Activated T-cell treated with anti-CD3 and anti-CD28 coated beads, Interleukin-2, amount 50 U/mL, for 4 hours (primary cell): ENCODE results near the gene CCND3. TPM values are rescaled to one million over a fixed set of nuclear protein-coding genes. Genes with fewer than 3 reads are reported as not detected.

Experiments
- ATAC-seq, 2 donors: fragments of 200-7000 bp; cut with Tn5 transposase; one replicate each; pipeline ENCODE4 v1.10.0; 2021
- DNase-seq: peaks from one replicate; pipeline ENCODE4 v3.0.0-alpha.2; 2020
- H3K27me3 Mint-ChIP-seq: one replicate; pipeline ENCODE4 v1.8.0; 2021; ENCODE audit warnings: low read depth, mixed read lengths
- H3K36me3 Mint-ChIP-seq: one replicate; pipeline ENCODE4 v1.8.0; 2022; ENCODE audit warnings: mixed read lengths; ENCODE audit not compliant: insufficient read depth
- H3K4me1 Mint-ChIP-seq: one replicate; pipeline ENCODE4 v1.8.0; 2021; ENCODE audit warnings: low read depth, mixed read lengths
- H3K4me3 Mint-ChIP-seq: one replicate; pipeline ENCODE4 v1.8.0; 2021; ENCODE audit warnings: mild to moderate bottlenecking, moderate library complexity, mixed read lengths
- H3K9me3 Mint-ChIP-seq: one replicate; pipeline ENCODE4 v1.8.0; 2021; ENCODE audit warnings: mixed read lengths
- total RNA-seq, 3 donors: library from RNA; stranded (reverse); gene quantifications; one replicate each; pipeline ENCODE4 v1.2.1, GENCODE V29; 2021

Gene CCND3
- total RNA-seq, 3 donors from 2014 or later = 424 to 518 (median 474) TPM

GRCh38 chr6:41920921-41921711 lies 20.5 kb downstream of the CCND3 start, which contains the start of the genes BYSL and MED20:
BYSL (plus strand) TSS chr6:41921499; CDS start chr6:41921563, 64 bp downstream.
MED20 (minus strand) TSS chr6:41921139; CDS start chr6:41921018, 121 bp downstream.
- peaks cover 28% of the 10 kb centered on the region for H3K36me3 Mint-ChIP-seq
- peaks cover 44% of the 10 kb centered on the region for H3K4me1 Mint-ChIP-seq
- H3K4me3 Mint-ChIP-seq = peak within 1 kb of the TSS; percentile 95
- DNase-seq = peak; percentile 94
- peak; percentile 84 to 85 for ATAC-seq
- H3K27me3 Mint-ChIP-seq = no peaks in the 10 kb centered on the region
- H3K9me3 Mint-ChIP-seq = no peaks in the 10 kb centered on the region

GRCh38 chr6:41917528-41917927 lies 24.1 kb downstream of the CCND3 start:
- Mint-ChIP-seq H3K27me3 (no peaks in the 10 kb centered on the region), H3K9me3 (no peaks in the 10 kb centered on the region), H3K4me1 (peaks cover 23% of the 10 kb centered on the region), H3K4me3 (no peak overlapping the region), H3K36me3 (peaks cover 19% of the 10 kb centered on the region)
- peak in 1 of 2 donors; percentile 16 for ATAC-seq
- DNase-seq = no peak

DNA sequence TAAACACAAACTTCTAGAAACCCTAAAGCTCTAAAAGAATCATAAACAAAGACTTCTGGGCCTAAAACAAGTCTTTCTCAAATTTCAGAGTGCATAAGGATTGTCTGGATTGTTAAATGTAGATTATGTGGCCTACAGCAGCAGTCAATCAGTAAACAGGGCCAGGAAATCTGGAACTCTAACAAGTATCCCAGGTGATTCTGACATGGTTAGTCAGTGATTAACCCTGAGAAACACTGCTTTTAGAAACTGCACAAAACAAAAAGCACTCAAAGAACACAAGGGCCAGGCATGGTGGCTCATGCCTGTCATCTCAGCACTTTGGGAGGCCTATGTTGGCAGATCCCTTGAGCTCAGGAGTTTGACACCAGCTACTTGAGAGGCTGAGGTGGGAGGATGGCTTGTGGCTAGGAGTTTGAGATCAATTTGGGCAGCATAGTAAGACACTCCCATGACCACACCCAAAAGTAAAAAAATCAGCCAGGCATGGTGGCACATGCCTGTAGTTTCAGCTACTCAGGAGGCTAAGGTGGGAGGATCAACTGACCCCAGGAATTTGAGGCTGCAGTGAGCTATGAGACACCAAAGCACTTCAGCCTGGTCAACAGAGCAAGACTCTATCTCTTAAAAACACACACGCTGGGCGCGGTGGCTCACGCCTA lies 26.6 kb downstream of the CCND3 start:
- H3K4me3 Mint-ChIP-seq = no peak overlapping the region
- no peak for ATAC-seq
- no peaks in the 10 kb centered on the region for H3K9me3 Mint-ChIP-seq
- no peaks in the 10 kb centered on the region for H3K27me3 Mint-ChIP-seq
- peaks cover 12% of the 10 kb centered on the region for H3K4me1 Mint-ChIP-seq
- DNase-seq = no peak
- H3K36me3 Mint-ChIP-seq = peaks cover 22% of the 10 kb centered on the region

DNA sequence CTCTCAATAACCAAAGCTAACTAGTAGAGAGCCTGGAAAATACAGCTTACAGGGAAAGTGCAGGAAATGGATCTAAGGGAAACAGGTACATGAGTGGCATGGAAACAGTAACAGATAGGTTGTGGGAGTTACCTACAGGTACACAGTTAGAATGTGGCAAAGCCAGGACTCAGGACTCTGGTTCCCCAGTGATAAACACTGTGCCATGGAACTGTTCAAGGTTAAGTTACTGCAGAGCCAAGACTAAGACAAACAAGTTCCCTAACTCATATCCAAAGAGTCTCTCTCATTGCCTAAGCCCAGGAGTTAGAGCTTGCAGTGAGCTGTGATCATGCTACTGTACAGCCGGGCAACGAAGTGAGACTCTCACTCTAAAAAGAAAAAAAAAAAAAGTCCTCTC lies 27.3 kb downstream of the CCND3 start:
- H3K36me3 Mint-ChIP-seq = peaks cover 22% of the 10 kb centered on the region
- H3K9me3 Mint-ChIP-seq = no peaks in the 10 kb centered on the region
- H3K4me3 Mint-ChIP-seq = no peak overlapping the region
- no peaks in the 10 kb centered on the region for H3K27me3 Mint-ChIP-seq
- peaks cover 10% of the 10 kb centered on the region for H3K4me1 Mint-ChIP-seq
- no peak for ATAC-seq
- no peak for DNase-seq

DNA sequence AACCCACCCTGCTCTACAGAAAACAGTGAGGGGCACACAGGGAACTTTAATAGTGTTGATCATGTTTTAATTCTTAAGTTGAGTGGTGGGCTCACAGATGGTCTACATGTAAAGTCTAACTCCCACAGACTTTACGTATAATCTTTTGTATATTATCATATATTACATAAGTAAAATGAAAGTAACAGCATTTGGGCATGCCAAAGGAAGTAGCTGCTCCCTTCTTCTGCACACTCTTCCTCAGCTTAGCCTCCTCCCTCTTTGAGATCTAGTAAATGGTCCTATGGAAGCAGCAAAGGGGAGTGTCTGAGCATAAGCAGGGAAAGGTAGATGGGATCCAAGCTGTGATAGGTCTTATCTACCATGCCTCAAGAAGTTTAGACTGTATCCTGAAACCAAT lies 31.9 kb downstream of the CCND3 start:
- peaks cover 41% of the 10 kb centered on the region for H3K36me3 Mint-ChIP-seq
- no peak overlapping the region for H3K4me3 Mint-ChIP-seq
- no peaks in the 10 kb centered on the region for H3K9me3 Mint-ChIP-seq
- peaks cover 8% of the 10 kb centered on the region for H3K4me1 Mint-ChIP-seq
- no peak for ATAC-seq
- H3K27me3 Mint-ChIP-seq = no peaks in the 10 kb centered on the region
- DNase-seq = no peak

- H3K4me1 Mint-ChIP-seq = peaks cover 14% of the 10 kb centered on the region
- no peaks in the 10 kb centered on the region for H3K9me3 Mint-ChIP-seq
- H3K36me3 Mint-ChIP-seq = peaks cover 10% of the 10 kb centered on the region
- ATAC-seq (peak; percentile 59 to 77), DNase-seq (peak; percentile 56)
- H3K27me3 Mint-ChIP-seq = no peaks in the 10 kb centered on the region
- no peak overlapping the region for H3K4me3 Mint-ChIP-seq
Measured at GRCh38 chr6:41901882-41902519, 39.6 kb downstream of the CCND3 start.

DNA sequence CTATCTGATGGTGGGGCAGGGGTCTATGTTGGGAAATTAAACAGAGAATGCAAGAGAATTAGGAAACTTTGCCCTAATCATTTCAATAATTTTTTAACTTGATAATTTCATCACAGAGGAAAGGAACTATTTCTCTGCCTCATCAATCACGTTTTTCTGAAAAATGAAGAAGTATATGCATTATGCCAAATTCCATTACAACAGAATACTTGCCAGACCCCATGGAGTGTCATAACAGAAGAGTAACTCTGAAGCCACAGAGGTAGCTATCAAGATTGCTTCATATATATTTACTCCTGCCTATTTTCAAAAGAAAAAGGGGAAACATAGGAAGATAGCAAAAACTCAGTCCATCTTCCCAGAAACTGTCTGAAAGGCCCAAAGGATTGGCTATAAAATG lies 40.7 kb downstream of the CCND3 start:
- ATAC-seq (no peak), DNase-seq (no peak)
- Mint-ChIP-seq H3K4me3 (no peak overlapping the region), H3K27me3 (no peaks in the 10 kb centered on the region), H3K9me3 (no peaks in the 10 kb centered on the region), H3K4me1 (peaks cover 20% of the 10 kb centered on the region), H3K36me3 (peaks cover 4% of the 10 kb centered on the region)

- DNase-seq = no peak
- H3K9me3 Mint-ChIP-seq = no peaks in the 10 kb centered on the region
- no peak for ATAC-seq
- H3K36me3 Mint-ChIP-seq = no peaks in the 10 kb centered on the region
- peaks cover 9% of the 10 kb centered on the region for H3K4me1 Mint-ChIP-seq
- H3K4me3 Mint-ChIP-seq = no peak overlapping the region
- no peaks in the 10 kb centered on the region for H3K27me3 Mint-ChIP-seq
Measured at GRCh38 chr6:41896281-41896680, 45.3 kb downstream of the CCND3 start.

DNA sequence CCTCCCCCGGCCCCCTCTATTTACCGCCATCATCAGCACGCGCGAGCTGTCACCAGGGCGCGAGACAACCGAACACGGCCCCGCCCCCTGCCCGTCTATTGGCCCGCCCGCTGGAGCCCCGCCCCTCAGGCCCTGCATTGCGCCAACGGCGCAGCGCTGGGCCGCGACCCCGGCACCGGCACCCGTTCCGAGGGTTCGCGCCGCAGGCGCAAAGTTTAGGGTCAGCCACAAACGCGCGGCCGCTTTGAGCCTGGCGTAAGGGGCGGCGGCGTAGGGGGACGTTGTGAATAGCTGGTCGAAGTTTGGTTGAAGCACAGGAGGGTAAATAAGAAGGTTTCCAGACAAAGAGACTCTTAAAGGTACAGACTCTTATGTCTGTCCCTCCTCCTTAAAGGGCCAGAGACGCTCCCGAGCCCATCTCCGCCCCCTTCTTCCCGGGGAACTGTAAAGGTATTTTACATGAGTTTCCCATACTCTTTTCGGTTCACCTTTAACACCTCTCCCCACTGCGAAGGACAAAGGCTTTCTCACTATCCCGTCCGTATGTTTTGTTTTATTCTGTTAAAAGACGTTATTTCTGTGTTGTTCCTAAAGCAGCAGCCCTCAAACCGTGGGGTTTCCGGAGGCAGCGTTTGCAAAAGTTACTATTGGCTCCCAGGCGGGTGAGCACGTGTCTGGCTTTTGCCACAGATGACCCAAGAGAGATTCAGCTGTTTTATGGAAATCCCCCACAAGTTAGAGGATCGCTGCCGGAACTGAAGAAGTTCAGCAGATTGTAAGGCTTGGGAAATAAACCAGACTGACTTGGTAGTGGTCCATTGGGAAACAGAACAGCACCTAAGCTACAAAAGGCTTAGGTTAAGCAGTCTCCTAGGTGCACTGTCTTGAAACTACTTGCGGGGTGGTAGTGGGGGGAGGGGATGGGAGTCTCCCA lies 46.0 kb downstream of the CCND3 start, which contains the start of gene USP49:
TSS of gene USP49 (minus strand) at position 76 of the 934 bp plus-strand sequence. CDS start 88,392 bp downstream, outside the sequence.
- no peak within 1 kb of the TSS for H3K4me3 Mint-ChIP-seq
- peak; percentile 89 for DNase-seq
- no peaks in the 10 kb centered on the region for H3K9me3 Mint-ChIP-seq
- peak; percentile 96 to 98 for ATAC-seq
- H3K27me3 Mint-ChIP-seq = no peaks in the 10 kb centered on the region
- H3K4me1 Mint-ChIP-seq = peaks cover 9% of the 10 kb centered on the region
- no peaks in the 10 kb centered on the region for H3K36me3 Mint-ChIP-seq

DNA sequence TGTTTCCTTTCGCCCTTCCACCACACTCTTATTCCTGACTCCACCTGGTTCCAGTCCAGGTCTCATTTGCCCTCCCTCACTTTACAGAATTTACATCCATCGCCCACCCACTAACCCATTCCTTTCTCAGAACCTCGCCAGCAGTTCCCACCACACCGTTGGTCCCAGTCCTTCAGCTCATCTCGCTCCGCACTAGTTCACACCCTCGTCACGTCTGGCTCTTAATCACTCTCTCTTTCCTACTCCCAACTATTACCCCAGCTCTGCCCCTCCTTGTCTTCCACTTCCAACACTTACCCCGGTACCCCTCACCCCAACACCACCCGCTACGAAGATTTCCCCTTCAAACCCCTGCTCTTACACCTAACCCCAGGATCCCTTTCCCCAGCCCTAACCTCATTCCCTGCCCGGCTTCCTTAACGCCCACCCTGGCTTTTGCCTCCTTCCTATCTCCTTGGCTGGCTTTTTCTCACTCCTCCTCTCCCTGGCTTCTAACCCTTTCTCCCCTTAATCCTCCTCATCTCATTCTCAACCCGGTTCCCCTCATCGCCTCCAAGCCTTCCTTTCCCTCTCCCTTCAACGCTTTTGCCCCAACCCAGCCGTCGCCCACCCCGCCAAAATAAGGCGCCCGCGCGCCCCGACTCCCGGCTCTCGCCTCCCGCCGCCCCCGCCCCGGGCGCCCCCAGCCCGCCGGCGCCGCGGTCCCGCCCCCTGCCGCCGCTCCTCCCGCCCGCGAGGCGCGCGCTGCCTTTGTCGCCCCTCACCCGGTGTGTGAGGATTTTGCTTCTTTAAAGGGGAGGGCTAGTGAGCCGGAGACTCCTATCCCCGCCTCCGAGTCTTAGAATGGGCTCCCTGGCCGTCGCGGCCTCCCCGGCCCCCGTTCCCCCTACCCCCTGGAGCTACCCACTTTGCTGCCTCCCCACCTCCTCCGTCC lies 47.0 kb downstream of the CCND3 start:
- Mint-ChIP-seq H3K4me1 (peaks cover 9% of the 10 kb centered on the region), H3K4me3 (no peak overlapping the region), H3K27me3 (no peaks in the 10 kb centered on the region), H3K36me3 (no peaks in the 10 kb centered on the region), H3K9me3 (no peaks in the 10 kb centered on the region)
- ATAC-seq (peak; percentile 58 to 65), DNase-seq (no peak)

DNA sequence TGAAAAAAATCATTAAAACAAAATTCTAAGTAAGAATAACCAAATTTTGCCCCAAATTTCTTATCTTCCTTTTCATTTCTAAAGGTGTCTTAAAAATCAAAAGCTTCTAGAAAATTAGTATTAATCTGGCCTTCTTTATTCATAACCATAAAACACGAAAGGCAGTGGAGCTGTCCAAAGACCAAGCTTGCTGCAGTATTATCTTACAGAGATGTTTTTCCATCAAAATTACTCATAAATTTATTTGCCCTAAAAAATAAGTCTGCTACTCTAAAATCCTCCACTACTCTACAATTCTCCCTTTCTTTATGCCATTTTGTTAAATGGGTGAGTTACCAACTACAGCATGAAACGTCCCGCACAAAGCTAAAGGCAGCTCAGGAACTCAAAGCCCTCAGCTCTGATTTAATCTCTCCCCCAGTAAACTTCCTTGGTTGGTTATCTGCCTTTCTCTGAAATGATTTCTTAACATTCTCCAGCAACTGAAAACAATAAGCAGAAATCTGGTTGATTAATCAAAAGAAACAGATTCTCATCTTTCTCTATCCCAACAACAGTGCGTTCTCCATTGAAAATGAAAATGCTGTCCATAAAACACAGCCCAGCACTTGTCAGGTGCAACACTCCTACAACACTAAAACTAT lies 48.6 kb downstream of the CCND3 start:
- DNase-seq (no peak), ATAC-seq (no peak)
- Mint-ChIP-seq H3K36me3 (no peaks in the 10 kb centered on the region), H3K4me3 (no peak overlapping the region), H3K27me3 (no peaks in the 10 kb centered on the region), H3K9me3 (no peaks in the 10 kb centered on the region), H3K4me1 (peaks cover 9% of the 10 kb centered on the region)

DNA sequence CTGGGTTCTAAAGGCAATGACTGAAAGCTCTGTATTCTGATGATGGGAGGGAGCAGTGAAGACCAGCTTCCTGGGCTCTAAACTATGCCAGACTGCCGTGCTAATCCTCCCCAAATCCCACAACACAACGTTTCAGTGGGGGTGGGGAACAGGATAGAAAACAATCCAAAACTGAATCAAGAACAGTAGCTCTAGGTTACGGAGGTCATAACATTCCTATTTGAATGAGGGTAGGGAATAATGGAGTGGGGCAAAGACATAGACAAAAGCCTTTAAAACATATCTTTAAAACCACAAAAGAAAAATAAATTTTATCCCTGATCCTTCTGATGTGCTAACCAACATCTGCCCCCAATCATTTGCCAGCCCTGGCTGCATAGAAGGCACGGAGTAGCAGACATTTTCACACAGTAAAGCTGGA lies 54.3 kb downstream of the CCND3 start:
- H3K27me3 Mint-ChIP-seq = no peaks in the 10 kb centered on the region
- no peaks in the 10 kb centered on the region for H3K4me1 Mint-ChIP-seq
- no peak for DNase-seq
- no peak for ATAC-seq
- no peaks in the 10 kb centered on the region for H3K9me3 Mint-ChIP-seq
- no peak overlapping the region for H3K4me3 Mint-ChIP-seq
- no peaks in the 10 kb centered on the region for H3K36me3 Mint-ChIP-seq
